ENCODE data around the gene CRYGN. TPM values are rescaled to one million over a fixed set of nuclear protein-coding genes. Genes with fewer than 3 reads are reported as not detected.

Gene CRYGN
- polyA plus RNA-seq, 1 donor (not counting 4 experiments of a cell fraction or from before 2014, with no cell fraction given), result not detected

- H3K9ac ChIP-seq (ENCODE audit: control insufficient read depth, extremely low read depth, insufficient read depth, low read length), result no peak overlapping the region
- no peaks in the 10 kb centered on the region for H3K79me2 ChIP-seq (ENCODE audit: control insufficient read depth, insufficient read depth, low read length)
- no peak for FAIRE-seq
- no peaks in the 10 kb centered on the region for H3K36me3 ChIP-seq (ENCODE audit: control insufficient read depth in 2 of 2, extremely low read depth in 1 of 2, insufficient read depth in 2 of 2, low read length in 2 of 2)
- no peaks in the 10 kb centered on the region for H3K9me3 ChIP-seq (ENCODE audit: control insufficient read depth, low read depth, low read length)
- H3K4me2 ChIP-seq (ENCODE audit: control insufficient read depth, extremely low read depth, insufficient read depth, low read depth, low read length), result no peak overlapping the region
- peaks cover 2% of the 10 kb centered on the region for H3K27me3 ChIP-seq (ENCODE audit: control insufficient read depth, extremely low read depth, insufficient read depth, low read length)
- no peak overlapping the region for H2AFZ ChIP-seq (ENCODE audit: control insufficient read depth, low read length)
- no peak for TF ChIP-seq EZH2 (IDR thresholded peaks at IDR 0.05; ENCODE audit: low read length)
- TF ChIP-seq CTCF (optimal IDR thresholded peaks at IDR 0.05 in 1 of 3, IDR thresholded peaks at IDR 0.05 in 1 of 3, conservative IDR thresholded peaks at IDR 0.05 in 1 of 3; ENCODE audit: extremely low read depth in 1 of 3, insufficient read depth in 2 of 3, low read length in 3 of 3), result no peak
- no peak overlapping the region for H3K4me3 ChIP-seq (ENCODE audit: control insufficient read depth in 2 of 3, extremely low read depth in 1 of 3, insufficient read depth in 2 of 3, low read depth in 1 of 3, low read length in 3 of 3)
- no peaks in the 10 kb centered on the region for H4K20me1 ChIP-seq (ENCODE audit: control insufficient read depth, extremely low read depth, insufficient read depth, low read length)
- H3K27ac ChIP-seq (ENCODE audit: control insufficient read depth, insufficient read depth, low read length), result no peak overlapping the region
- dilution Hi-C loops (cut with MboI; ENCODE audit: extremely low pct_ligation_motif_present, low sequenced_read_pairs), result no loop called here
- H3K4me1 ChIP-seq (ENCODE audit: control insufficient read depth, extremely low read depth, insufficient read depth, low read length), result no peaks in the 10 kb centered on the region
- no peak for DNase-seq (ENCODE audit: low read depth, low spot score)
- no peaks in the 10 kb centered on the region for H3K9me1 ChIP-seq (ENCODE audit: control insufficient read depth, extremely low read depth, insufficient read depth, low read length)
These were observed 6.5 kb upstream of the CRYGN start for GRCh38 chr7:151446412-151446811.

GRCh38 chr7:151444632-151445031, 4.7 kb upstream of the CRYGN start:
- dilution Hi-C loops (cut with MboI; ENCODE audit: extremely low pct_ligation_motif_present, low sequenced_read_pairs), result no loop called here
- FAIRE-seq (no peak), DNase-seq (ENCODE audit: low read depth, low spot score) (no peak)
- Histone ChIP-seq H3K9ac (ENCODE audit: control insufficient read depth, extremely low read depth, insufficient read depth, low read length) (no peak overlapping the region), H4K20me1 (ENCODE audit: control insufficient read depth, extremely low read depth, insufficient read depth, low read length) (no peaks in the 10 kb centered on the region), H3K4me3 (ENCODE audit: control insufficient read depth in 2 of 3, extremely low read depth in 1 of 3, insufficient read depth in 2 of 3, low read depth in 1 of 3, low read length in 3 of 3) (no peak overlapping the region), H3K36me3 (ENCODE audit: control insufficient read depth in 2 of 2, extremely low read depth in 1 of 2, insufficient read depth in 2 of 2, low read length in 2 of 2) (no peaks in the 10 kb centered on the region), H3K9me3 (ENCODE audit: control insufficient read depth, low read depth, low read length) (no peaks in the 10 kb centered on the region), H3K4me2 (ENCODE audit: control insufficient read depth, extremely low read depth, insufficient read depth, low read depth, low read length) (no peak overlapping the region), H3K4me1 (ENCODE audit: control insufficient read depth, extremely low read depth, insufficient read depth, low read length) (peaks cover 3% of the 10 kb centered on the region), H3K27ac (ENCODE audit: control insufficient read depth, insufficient read depth, low read length) (no peak overlapping the region), H3K79me2 (ENCODE audit: control insufficient read depth, insufficient read depth, low read length) (no peaks in the 10 kb centered on the region), H3K27me3 (ENCODE audit: control insufficient read depth, extremely low read depth, insufficient read depth, low read length) (peaks cover 19% of the 10 kb centered on the region), H3K9me1 (ENCODE audit: control insufficient read depth, extremely low read depth, insufficient read depth, low read length) (no peaks in the 10 kb centered on the region), H2AFZ (ENCODE audit: control insufficient read depth, low read length) (no peak overlapping the region)
- no peak for TF ChIP-seq EZH2 (IDR thresholded peaks at IDR 0.05; ENCODE audit: low read length)
- TF ChIP-seq CTCF (optimal IDR thresholded peaks at IDR 0.05 in 1 of 3, IDR thresholded peaks at IDR 0.05 in 1 of 3, conservative IDR thresholded peaks at IDR 0.05 in 1 of 3; ENCODE audit: extremely low read depth in 1 of 3, insufficient read depth in 2 of 3, low read length in 3 of 3), result no peak

All from keratinocyte (primary cell).